ENCODE measurements around the gene SMARCAL1. TPM values are rescaled to one million over a fixed set of nuclear protein-coding genes. Genes with fewer than 3 reads are reported as not detected.

SMARCAL1 gene
- total and polyA plus RNA-seq, 9 of the 15 experiments (the other 6 are each of a cell fraction or from before 2014, with no cell fraction given): 8.2 to 27.9 (median 12.4) TPM

DNA sequence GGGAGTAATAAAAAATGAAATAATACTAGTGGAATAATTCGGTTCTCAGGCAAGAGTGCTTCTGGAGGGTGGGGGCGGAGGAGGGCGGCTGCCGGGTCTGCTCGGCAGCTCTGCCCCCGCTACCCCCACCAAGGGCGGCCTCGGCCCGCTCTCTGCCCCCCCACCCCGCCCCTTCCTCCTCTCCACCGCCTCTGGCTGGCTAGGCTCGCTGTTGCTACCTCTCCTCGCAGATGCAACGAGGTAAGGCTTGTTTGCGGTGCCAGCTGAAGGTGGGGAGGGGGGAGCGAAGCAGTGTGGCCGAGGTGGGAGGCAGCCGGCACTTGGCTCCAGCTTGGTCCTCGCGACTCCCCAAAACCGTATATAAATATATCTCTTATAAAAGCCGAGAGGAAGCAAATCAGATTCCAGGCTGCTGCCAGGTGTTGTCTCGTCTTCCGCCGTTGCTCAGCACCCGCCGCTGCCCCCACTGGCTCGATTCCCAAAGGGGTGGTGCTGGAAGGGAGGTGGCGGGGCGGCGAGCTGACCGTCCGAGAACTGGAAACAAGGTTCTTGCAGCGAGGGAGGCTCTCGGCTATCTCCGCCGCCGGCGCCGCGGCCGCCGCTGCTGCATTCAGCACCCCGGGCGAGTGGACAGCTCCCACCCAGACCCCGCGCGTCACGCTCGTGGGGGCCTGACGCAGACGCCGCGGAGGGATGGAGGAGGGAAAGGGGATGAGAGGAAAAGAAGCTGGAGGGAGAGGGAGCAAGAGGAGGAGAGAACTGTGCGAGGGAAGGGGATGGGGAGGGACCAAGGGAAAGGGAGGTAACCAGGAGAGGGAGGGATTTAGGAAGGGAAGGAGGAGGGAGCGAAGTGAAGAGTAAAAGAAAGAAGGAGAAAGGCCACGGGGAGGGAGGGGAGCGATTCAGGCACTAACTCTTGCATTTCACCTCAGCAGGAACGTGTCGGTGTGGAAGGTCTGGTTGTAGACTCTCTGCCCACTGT is 40.3 kb upstream of the SMARCAL1 start, which contains the start of gene MARCHF4 (continued):
- TF ChIP-seq, protein P1, sequence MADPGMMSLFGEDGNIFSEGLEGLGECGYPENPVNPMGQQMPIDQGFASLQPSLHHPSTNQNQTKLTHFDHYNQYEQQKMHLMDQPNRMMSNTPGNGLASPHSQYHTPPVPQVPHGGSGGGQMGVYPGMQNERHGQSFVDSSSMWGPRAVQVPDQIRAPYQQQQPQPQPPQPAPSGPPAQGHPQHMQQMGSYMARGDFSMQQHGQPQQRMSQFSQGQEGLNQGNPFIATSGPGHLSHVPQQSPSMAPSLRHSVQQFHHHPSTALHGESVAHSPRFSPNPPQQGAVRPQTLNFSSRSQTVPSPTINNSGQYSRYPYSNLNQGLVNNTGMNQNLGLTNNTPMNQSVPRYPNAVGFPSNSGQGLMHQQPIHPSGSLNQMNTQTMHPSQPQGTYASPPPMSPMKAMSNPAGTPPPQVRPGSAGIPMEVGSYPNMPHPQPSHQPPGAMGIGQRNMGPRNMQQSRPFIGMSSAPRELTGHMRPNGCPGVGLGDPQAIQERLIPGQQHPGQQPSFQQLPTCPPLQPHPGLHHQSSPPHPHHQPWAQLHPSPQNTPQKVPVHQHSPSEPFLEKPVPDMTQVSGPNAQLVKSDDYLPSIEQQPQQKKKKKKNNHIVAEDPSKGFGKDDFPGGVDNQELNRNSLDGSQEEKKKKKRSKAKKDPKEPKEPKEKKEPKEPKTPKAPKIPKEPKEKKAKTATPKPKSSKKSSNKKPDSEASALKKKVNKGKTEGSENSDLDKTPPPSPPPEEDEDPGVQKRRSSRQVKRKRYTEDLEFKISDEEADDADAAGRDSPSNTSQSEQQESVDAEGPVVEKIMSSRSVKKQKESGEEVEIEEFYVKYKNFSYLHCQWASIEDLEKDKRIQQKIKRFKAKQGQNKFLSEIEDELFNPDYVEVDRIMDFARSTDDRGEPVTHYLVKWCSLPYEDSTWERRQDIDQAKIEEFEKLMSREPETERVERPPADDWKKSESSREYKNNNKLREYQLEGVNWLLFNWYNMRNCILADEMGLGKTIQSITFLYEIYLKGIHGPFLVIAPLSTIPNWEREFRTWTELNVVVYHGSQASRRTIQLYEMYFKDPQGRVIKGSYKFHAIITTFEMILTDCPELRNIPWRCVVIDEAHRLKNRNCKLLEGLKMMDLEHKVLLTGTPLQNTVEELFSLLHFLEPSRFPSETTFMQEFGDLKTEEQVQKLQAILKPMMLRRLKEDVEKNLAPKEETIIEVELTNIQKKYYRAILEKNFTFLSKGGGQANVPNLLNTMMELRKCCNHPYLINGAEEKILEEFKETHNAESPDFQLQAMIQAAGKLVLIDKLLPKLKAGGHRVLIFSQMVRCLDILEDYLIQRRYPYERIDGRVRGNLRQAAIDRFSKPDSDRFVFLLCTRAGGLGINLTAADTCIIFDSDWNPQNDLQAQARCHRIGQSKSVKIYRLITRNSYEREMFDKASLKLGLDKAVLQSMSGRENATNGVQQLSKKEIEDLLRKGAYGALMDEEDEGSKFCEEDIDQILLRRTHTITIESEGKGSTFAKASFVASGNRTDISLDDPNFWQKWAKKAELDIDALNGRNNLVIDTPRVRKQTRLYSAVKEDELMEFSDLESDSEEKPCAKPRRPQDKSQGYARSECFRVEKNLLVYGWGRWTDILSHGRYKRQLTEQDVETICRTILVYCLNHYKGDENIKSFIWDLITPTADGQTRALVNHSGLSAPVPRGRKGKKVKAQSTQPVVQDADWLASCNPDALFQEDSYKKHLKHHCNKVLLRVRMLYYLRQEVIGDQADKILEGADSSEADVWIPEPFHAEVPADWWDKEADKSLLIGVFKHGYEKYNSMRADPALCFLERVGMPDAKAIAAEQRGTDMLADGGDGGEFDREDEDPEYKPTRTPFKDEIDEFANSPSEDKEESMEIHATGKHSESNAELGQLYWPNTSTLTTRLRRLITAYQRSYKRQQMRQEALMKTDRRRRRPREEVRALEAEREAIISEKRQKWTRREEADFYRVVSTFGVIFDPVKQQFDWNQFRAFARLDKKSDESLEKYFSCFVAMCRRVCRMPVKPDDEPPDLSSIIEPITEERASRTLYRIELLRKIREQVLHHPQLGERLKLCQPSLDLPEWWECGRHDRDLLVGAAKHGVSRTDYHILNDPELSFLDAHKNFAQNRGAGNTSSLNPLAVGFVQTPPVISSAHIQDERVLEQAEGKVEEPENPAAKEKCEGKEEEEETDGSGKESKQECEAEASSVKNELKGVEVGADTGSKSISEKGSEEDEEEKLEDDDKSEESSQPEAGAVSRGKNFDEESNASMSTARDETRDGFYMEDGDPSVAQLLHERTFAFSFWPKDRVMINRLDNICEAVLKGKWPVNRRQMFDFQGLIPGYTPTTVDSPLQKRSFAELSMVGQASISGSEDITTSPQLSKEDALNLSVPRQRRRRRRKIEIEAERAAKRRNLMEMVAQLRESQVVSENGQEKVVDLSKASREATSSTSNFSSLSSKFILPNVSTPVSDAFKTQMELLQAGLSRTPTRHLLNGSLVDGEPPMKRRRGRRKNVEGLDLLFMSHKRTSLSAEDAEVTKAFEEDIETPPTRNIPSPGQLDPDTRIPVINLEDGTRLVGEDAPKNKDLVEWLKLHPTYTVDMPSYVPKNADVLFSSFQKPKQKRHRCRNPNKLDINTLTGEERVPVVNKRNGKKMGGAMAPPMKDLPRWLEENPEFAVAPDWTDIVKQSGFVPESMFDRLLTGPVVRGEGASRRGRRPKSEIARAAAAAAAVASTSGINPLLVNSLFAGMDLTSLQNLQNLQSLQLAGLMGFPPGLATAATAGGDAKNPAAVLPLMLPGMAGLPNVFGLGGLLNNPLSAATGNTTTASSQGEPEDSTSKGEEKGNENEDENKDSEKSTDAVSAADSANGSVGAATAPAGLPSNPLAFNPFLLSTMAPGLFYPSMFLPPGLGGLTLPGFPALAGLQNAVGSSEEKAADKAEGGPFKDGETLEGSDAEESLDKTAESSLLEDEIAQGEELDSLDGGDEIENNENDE (IDR thresholded peaks at IDR 0.05; ENCODE audit: low read depth, low read length): no peak
- TF ChIP-seq SMARCE1 (IDR thresholded peaks at IDR 0.05) (peak; percentile 55; the same call in 1 of the 2 replicates), ZNF347 (CRISPR knock-in tag; IDR thresholded peaks at IDR 0.05; ENCODE audit: low read depth) (no peak), DPF2 (IDR thresholded peaks at IDR 0.05) (no peak), ZNF316 (IDR thresholded peaks at IDR 0.05) (no peak), ZSCAN29 (IDR thresholded peaks at IDR 0.05) (no peak), TRIM28 (IDR thresholded peaks at IDR 0.05) (no peak), CREM (IDR thresholded peaks at IDR 0.05; ENCODE audit: low read depth) (peak; percentile 92)
- TF ChIP-seq, protein P2, sequence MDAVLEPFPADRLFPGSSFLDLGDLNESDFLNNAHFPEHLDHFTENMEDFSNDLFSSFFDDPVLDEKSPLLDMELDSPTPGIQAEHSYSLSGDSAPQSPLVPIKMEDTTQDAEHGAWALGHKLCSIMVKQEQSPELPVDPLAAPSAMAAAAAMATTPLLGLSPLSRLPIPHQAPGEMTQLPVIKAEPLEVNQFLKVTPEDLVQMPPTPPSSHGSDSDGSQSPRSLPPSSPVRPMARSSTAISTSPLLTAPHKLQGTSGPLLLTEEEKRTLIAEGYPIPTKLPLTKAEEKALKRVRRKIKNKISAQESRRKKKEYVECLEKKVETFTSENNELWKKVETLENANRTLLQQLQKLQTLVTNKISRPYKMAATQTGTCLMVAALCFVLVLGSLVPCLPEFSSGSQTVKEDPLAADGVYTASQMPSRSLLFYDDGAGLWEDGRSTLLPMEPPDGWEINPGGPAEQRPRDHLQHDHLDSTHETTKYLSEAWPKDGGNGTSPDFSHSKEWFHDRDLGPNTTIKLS (IDR thresholded peaks at IDR 0.05; ENCODE audit: borderline replicate concordance, low read depth): no peak
- TF ChIP-seq, protein P3, sequence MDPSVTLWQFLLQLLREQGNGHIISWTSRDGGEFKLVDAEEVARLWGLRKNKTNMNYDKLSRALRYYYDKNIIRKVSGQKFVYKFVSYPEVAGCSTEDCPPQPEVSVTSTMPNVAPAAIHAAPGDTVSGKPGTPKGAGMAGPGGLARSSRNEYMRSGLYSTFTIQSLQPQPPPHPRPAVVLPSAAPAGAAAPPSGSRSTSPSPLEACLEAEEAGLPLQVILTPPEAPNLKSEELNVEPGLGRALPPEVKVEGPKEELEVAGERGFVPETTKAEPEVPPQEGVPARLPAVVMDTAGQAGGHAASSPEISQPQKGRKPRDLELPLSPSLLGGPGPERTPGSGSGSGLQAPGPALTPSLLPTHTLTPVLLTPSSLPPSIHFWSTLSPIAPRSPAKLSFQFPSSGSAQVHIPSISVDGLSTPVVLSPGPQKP (CRISPR knock-in tag; IDR thresholded peaks at IDR 0.05): no peak
- TF ChIP-seq, protein P4, sequence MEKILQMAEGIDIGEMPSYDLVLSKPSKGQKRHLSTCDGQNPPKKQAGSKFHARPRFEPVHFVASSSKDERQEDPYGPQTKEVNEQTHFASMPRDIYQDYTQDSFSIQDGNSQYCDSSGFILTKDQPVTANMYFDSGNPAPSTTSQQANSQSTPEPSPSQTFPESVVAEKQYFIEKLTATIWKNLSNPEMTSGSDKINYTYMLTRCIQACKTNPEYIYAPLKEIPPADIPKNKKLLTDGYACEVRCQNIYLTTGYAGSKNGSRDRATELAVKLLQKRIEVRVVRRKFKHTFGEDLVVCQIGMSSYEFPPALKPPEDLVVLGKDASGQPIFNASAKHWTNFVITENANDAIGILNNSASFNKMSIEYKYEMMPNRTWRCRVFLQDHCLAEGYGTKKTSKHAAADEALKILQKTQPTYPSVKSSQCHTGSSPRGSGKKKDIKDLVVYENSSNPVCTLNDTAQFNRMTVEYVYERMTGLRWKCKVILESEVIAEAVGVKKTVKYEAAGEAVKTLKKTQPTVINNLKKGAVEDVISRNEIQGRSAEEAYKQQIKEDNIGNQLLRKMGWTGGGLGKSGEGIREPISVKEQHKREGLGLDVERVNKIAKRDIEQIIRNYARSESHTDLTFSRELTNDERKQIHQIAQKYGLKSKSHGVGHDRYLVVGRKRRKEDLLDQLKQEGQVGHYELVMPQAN (IDR thresholded peaks at IDR 0.05; ENCODE audit: borderline replicate concordance): peak; percentile 31; the same call in 1 of the 2 replicates

Data from K562 (cell line).